Measurements from ENCODE around the gene TAB2.
"Not testable (repeated sequence)": the region's sequence is repeated elsewhere in the genome, so short reads cannot be mapped to it uniquely, and the experiment has no call there.

The TAB2 gene

DNA sequence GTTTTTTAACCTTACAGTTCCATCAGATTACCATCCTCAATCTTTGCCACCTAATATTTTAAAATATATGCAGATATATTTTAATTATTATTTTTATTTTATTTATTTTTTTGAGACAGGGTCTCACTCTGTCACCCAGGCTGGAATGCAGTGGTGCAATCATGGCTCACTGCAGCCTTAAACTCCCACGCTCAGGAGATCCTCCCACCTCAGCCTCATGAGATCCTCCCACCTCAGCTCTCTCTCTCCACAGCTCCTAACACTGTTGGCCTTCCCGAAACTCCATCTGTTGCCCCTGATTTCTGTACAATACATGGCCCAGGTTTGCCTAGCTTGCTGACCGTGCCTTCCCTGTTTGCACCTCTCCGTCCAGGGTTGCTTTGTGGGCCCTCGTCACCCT, 4.4 kb upstream of the TAB2 start:
- DNase-seq = no peak

DNA sequence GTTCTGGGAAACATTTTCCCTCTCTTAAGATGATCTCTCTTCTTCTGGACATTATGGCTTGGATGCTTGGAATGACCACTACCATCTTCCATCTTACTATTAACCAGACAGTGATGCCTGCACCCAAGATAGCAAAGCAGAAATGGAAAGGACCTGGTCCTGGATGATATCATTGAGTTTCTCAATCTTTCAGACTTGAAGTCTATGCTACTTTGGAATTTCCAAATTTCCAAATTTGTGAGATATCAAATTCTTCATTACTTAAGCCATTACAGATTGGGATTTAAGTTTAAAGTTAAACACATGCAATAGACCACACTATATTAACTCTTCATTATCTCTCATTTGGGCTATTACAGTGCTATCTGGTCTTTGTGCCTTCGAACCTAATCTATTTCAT, 3.7 kb upstream of the TAB2 start:
- peak; percentile 71 for DNase-seq

- no peak for DNase-seq
These were observed 3.1 kb upstream of the TAB2 start for GRCh38 chr6:149314325-149314905.

- DNase-seq = no peak
These were observed 1.3 kb upstream of the TAB2 start for GRCh38 chr6:149316108-149316727.

DNA sequence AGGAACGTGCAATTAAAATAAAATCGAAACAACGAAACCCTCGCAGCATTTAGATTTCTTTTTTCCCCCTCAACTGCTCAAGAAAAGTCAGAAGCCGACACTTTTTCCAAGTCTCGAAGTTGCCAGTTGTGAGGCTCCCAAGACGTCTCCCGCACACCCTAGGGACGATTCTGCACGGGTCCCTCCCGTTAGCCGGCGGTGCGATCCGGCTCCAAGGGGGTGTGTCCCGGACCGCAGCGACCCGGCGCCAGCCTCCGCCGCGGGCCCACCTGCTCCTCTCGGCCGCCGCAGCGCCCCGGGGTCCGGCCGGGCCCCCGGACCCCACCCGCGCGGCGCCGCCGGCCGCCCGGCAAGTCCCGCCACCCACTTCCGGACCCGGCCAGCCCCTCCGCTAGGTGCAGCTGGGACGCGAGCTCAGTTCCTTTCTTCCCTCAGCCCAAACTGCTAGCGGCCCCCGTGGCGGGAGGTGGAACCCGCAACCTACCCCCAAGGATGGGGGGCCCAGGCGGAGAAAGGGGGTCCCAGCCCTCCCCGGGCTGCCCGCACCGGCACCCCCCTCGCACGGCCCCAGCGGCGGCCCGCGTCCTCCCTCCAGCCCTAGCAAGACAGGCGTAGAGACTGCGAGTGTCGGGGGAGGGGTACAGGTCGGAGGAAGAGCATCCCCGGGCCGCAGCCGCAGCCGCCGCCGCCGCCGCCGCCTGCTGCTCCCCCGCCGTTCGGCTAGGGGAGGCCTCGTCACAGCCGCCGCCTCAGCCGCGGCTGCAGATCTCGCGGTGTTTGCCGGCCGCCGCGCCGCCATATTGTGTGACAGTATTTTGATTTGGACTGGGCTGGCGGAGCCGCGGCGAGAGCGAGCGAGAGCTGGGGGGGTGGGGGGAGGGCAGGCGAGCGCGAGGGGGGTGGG, 520 bp upstream of the TAB2 start:
- DNase-seq = peak; percentile 94

- peak; percentile 80 for DNase-seq
These were observed 1.2 kb downstream of the TAB2 start for GRCh38 chr6:149318581-149319286.

- DNase-seq = peak; percentile 89
These were observed 1.9 kb downstream of the TAB2 start for GRCh38 chr6:149319422-149319821.

- DNase-seq = not testable (repeated sequence)
These were observed 2.5 kb downstream of the TAB2 start for GRCh38 chr6:149320016-149320415.

- peak; percentile 61 for DNase-seq
These were observed 3.3 kb downstream of the TAB2 start for GRCh38 chr6:149320796-149321195.

DNA sequence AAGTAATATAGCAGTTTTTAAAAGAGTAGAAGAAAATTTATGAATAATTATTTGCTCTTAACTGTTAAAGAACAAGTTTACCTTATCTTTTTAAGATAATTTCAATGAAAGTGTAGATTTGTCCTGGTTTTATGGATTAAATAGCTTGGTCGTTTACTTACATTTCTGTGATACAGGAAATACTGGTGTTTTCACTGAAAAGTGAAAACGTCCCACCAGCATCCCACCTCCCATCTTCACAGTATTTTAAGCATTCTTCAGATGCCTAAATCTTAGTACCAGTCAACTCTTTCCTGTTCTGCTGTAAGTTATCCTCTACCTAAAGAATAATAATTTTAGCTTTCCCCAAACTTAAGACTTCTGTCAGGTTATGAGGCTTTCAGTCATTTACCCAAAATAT, 5.8 kb downstream of the TAB2 start:
- DNase-seq = no peak

GRCh38 chr6:149323925-149324324, 6.4 kb downstream of the TAB2 start:
- no peak for DNase-seq

GRCh38 chr6:149324428-149324827, 6.9 kb downstream of the TAB2 start:
- no peak for DNase-seq

GRCh38 chr6:149325648-149326236, 8.2 kb downstream of the TAB2 start:
- no peak for DNase-seq

- no peak for DNase-seq
These were observed 10.1 kb downstream of the TAB2 start for GRCh38 chr6:149327638-149328037.

GRCh38 chr6:149328083-149328482, 10.6 kb downstream of the TAB2 start:
- DNase-seq = no peak

DNA sequence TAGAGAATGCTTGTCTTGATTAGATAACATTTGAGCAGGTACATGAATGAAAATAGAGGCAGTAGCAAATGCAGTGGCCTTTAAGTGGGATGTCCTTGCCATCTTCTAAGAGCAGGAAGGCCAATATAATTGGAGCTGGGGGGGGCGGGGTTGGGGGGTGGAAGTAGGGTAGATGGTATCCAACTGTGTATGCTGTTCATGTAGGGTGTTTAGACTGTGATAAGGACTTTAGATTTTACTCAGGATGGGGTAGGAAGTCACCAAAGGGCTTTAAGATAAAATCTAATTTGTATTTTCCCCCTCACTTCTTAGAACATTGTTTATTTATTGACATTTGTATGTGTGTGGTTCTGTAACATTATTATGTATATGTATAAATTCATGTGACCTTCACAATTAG, 12.0 kb downstream of the TAB2 start:
- no peak for DNase-seq

DNA sequence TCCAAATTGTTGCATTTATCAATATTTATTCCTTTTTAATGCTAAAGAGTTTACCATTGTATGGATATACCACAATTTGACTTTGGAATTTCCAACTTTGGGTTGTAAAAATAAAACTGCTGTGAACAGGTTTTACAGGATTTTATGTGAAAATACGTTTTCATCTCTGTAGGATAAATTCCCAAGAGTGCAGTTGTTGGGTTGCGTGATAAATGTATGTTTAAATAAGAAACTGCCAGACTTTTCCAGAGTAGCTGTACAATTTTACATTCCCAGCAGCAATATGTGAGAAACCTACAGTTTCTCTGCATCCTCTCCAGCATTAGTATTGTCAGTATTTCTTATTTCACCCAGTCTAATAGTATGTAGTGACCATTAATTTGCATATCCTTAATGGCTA, 12.6 kb downstream of the TAB2 start:
- DNase-seq = no peak

- DNase-seq = peak; percentile 29
These were observed 13.7 kb downstream of the TAB2 start for GRCh38 chr6:149331043-149331807.

DNA sequence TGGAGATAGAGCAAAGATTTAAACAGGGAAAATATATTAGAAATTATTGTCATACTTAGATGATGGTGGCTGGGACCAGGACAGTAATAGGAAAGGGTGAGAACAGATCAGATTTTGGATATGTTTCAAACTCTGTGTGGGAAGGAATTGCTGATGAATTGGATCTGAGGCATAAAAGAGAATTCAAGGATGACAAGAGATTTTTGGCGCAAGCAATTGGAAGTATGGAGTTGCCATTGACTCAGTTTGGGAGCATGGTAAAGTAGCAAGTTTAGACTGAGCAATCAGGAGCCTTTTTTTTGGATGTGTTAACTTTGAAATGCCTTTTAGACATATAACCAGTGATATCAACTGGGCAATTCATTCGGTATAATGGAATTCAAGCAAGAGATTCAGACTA, 14.4 kb downstream of the TAB2 start:
- no peak for DNase-seq

DNA sequence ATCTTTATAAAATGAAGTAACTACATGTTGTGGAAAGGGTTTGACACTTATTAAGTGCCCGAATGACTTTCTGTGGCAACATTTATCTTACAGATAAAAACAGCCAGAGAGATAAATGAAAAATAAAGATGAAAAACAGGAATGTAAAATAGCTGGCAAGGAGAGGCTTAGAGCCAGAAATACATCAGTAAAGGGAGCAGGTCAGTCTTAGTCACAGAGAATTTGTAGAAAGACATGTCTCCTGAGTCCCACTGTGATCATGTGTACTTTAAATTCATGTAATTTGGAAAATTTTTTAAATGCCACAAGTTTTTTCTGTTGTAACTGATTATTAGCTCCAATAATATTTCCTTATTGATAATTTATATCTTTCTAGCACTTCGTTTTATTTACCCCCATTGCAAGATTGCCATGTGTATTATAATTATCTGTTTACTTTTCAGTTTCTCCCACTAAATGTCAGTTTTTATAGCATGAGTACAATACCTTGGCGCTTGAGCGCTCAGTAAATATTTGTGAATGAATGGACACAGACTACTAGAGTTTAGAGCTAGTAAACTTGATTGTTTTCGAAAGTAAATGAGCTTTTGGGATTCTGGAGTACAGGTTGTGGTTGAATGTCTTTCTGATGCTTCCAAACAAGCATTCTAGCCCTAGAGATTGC, 15.2 kb downstream of the TAB2 start:
- no peak for DNase-seq

GRCh38 chr6:149333266-149333620, 15.7 kb downstream of the TAB2 start:
- no peak for DNase-seq

DNA sequence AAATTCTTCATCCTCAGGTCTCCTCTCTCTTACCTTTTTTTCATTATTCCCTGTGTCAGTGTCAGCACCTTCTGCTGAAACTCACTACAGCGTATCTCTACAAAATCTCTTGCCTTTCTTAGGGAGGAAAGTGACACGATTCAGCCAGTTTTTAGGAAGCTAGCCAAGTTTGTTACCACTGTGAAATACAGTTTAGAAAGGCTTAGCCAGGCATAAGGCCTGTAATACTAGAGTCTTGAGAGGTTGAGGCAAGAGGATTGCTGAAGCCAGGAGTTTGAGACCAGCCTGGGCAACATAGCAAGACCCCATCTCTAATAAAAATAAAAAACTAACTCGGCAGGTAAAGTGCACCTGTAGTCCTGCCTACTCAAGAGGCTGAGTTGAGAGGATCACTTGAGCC, 16.7 kb downstream of the TAB2 start:
- no peak for DNase-seq

Data from inflammatory macrophage treated with lipopolysaccharide for 4 hours (primary cell).